Breast epithelium (tissue), 4 donors: Measurements from ENCODE around the gene UBE2U. TPM values are rescaled to one million over a fixed set of nuclear protein-coding genes. Genes with fewer than 3 reads are reported as not detected.

Experiments used
- DNase-seq, 2 donors: peaks; one replicate each; pipeline ENCODE4 v3.0.0-alpha.2; 2019; ENCODE audit warnings: low spot score in 2 of 2
- H3K27ac ChIP-seq, 2 donors: fragments of 200-600 bp; sonication (generic) in 1 of 2; one replicate each; pipeline ENCODE4 v1.5.1; 2016 to 2019; ENCODE audit warnings: mild to moderate bottlenecking in 1 of 2
- H3K27me3 ChIP-seq, 2 donors: fragments of 200-600 bp; sonication (generic) in 1 of 2; one replicate each; pipeline versions ENCODE4 v1.5.1 to v1.6.0; 2017 to 2019; ENCODE audit warnings: control low read depth in 1 of 2, mild to moderate bottlenecking in 1 of 2
- H3K36me3 ChIP-seq: fragments of 200-600 bp; one replicate; pipeline ENCODE4 v1.5.1; 2019
- H3K4me1 ChIP-seq, 2 donors: fragments of 200-600 bp; sonication (generic); one replicate each; pipeline ENCODE4 v1.5.1; 2016 to 2019; ENCODE audit warnings: control low read depth in 1 of 2
- H3K4me3 ChIP-seq, 3 donors: fragments of 200-600 bp; sonication (generic); 1 replicate in 2 of 3; 2 replicates in 1 of 3; pipeline ENCODE4 v1.5.1; 2016 to 2019; ENCODE audit warnings: mild to moderate bottlenecking in 3 of 3, moderate library complexity in 2 of 3
- H3K9me3 ChIP-seq, 2 donors: fragments of 200-600 bp; sonication (generic) in 1 of 2; one replicate each; pipeline ENCODE4 v1.5.1; 2016 to 2019; ENCODE audit warnings: control low read depth in 1 of 2
- POLR2A ChIP-seq: fragments of 450-650 bp; IDR thresholded peaks from one replicate; pipeline ENCODE4 v1.6.1; 2016; ENCODE audit warnings: antibody characterized with exemption, mild to moderate bottlenecking, moderate library complexity
- POLR2AphosphoS5 ChIP-seq, 3 donors: sonication (generic); formaldehyde crosslinking; IDR thresholded peaks; one replicate each; pipeline ENCODE4 v1.6.1; 2017; ENCODE audit warnings: antibody characterized with exemption in 3 of 3
- intact Hi-C: fragments of 100-400 bp; cut with DNase I; formaldehyde crosslinking; loops from one replicate; pipeline ENCODE4 v1.15.1; 2023; ENCODE audit warnings: low total_unique reads
- total RNA-seq, 3 donors: library from RNA; depleted of rRNA; stranded (reverse); fragments of >200 nt; gene quantifications; one replicate each; pipeline ENCODE4 v1.1.0, GENCODE V29; 2016
- TF ChIP-seq, protein P1 (sequence below), 3 donors: fragments of 450-650 bp; IDR thresholded peaks; one replicate each; pipeline ENCODE4 v1.5.1; 2016 to 2017; ENCODE audit warnings: antibody characterized with exemption in 3 of 3, mild to moderate bottlenecking in 3 of 3, moderate library complexity in 3 of 3

UBE2U gene
- total RNA-seq, 3 donors from 2014 or later = not detected

- DNase-seq = no peak
- Histone ChIP-seq H3K9me3 (no peaks in the 10 kb centered on the region), H3K36me3 (no peaks in the 10 kb centered on the region), H3K27ac (no peak overlapping the region), H3K4me1 (no peaks in the 10 kb centered on the region), H3K4me3 (no peak overlapping the region), H3K27me3 (no peaks in the 10 kb centered on the region)
- intact Hi-C loops = no loop called here
- TF ChIP-seq, protein P1, sequence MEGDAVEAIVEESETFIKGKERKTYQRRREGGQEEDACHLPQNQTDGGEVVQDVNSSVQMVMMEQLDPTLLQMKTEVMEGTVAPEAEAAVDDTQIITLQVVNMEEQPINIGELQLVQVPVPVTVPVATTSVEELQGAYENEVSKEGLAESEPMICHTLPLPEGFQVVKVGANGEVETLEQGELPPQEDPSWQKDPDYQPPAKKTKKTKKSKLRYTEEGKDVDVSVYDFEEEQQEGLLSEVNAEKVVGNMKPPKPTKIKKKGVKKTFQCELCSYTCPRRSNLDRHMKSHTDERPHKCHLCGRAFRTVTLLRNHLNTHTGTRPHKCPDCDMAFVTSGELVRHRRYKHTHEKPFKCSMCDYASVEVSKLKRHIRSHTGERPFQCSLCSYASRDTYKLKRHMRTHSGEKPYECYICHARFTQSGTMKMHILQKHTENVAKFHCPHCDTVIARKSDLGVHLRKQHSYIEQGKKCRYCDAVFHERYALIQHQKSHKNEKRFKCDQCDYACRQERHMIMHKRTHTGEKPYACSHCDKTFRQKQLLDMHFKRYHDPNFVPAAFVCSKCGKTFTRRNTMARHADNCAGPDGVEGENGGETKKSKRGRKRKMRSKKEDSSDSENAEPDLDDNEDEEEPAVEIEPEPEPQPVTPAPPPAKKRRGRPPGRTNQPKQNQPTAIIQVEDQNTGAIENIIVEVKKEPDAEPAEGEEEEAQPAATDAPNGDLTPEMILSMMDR (IDR thresholded peaks at IDR 0.05) = no peak
- no peak for TF ChIP-seq POLR2A
- no peak for TF ChIP-seq POLR2AphosphoS5 (IDR thresholded peaks at IDR 0.05)
These were observed 25.9 kb downstream of the UBE2U start for GRCh38 chr1:64229307-64229706.

GRCh38 chr1:64231153-64231552 lies 27.7 kb downstream of the UBE2U start:
- no peak overlapping the region for H3K27ac ChIP-seq
- DNase-seq = no peak
- no peaks in the 10 kb centered on the region for H3K36me3 ChIP-seq
- H3K9me3 ChIP-seq = no peaks in the 10 kb centered on the region
- TF ChIP-seq POLR2A (no peak), POLR2AphosphoS5 (IDR thresholded peaks at IDR 0.05) (no peak)
- TF ChIP-seq, protein P1 (IDR thresholded peaks at IDR 0.05) = no peak
- H3K27me3 ChIP-seq = no peaks in the 10 kb centered on the region
- H3K4me3 ChIP-seq = no peak overlapping the region
- intact Hi-C loops = loop anchor here (10.0 kb wide), 1 partner anchor 746 kb away; no protein-coding TSS in a partner anchor
- no peaks in the 10 kb centered on the region for H3K4me1 ChIP-seq

- H3K4me3 ChIP-seq = no peak overlapping the region
- TF ChIP-seq, protein P1 (IDR thresholded peaks at IDR 0.05) = no peak
- no peak for TF ChIP-seq POLR2A
- TF ChIP-seq POLR2AphosphoS5 (IDR thresholded peaks at IDR 0.05) = no peak
- DNase-seq = no peak
- no peaks in the 10 kb centered on the region for H3K36me3 ChIP-seq
- no peaks in the 10 kb centered on the region for H3K4me1 ChIP-seq
- intact Hi-C loops = loop anchor here (10.0 kb wide), 1 partner anchor 747 kb away; no protein-coding TSS in a partner anchor
- no peak overlapping the region for H3K27ac ChIP-seq
- no peaks in the 10 kb centered on the region for H3K9me3 ChIP-seq
- H3K27me3 ChIP-seq = no peaks in the 10 kb centered on the region
These were observed 28.2 kb downstream of the UBE2U start for GRCh38 chr1:64231654-64232053.

GRCh38 chr1:64234714-64235113 lies 31.3 kb downstream of the UBE2U start:
- no peaks in the 10 kb centered on the region for H3K36me3 ChIP-seq
- H3K4me3 ChIP-seq = no peak overlapping the region
- no peaks in the 10 kb centered on the region for H3K4me1 ChIP-seq
- intact Hi-C loops = loop anchor here (10.0 kb wide), 1 partner anchor 750 kb away; no protein-coding TSS in a partner anchor
- H3K27ac ChIP-seq = no peak overlapping the region
- H3K27me3 ChIP-seq = no peaks in the 10 kb centered on the region
- DNase-seq = no peak
- no peaks in the 10 kb centered on the region for H3K9me3 ChIP-seq
- TF ChIP-seq, protein P1 (IDR thresholded peaks at IDR 0.05) = no peak
- TF ChIP-seq POLR2AphosphoS5 (IDR thresholded peaks at IDR 0.05) (no peak), POLR2A (no peak)

GRCh38 chr1:64235181-64235580 lies 31.8 kb downstream of the UBE2U start:
- no peaks in the 10 kb centered on the region for H3K36me3 ChIP-seq
- no peak for DNase-seq
- no peak overlapping the region for H3K4me3 ChIP-seq
- H3K4me1 ChIP-seq = no peaks in the 10 kb centered on the region
- H3K27ac ChIP-seq = no peak overlapping the region
- intact Hi-C loops = loop anchor here (10.0 kb wide), 1 partner anchor 750 kb away; no protein-coding TSS in a partner anchor
- TF ChIP-seq, protein P1 (IDR thresholded peaks at IDR 0.05) = no peak
- TF ChIP-seq POLR2A (no peak), POLR2AphosphoS5 (IDR thresholded peaks at IDR 0.05) (no peak)
- H3K27me3 ChIP-seq = no peaks in the 10 kb centered on the region
- H3K9me3 ChIP-seq = no peaks in the 10 kb centered on the region
